Liver (tissue), 9 donors: ENCODE results near the gene PIGK. TPM values are rescaled to one million over a fixed set of nuclear protein-coding genes. Genes with fewer than 3 reads are reported as not detected.

Source experiments
- DNase-seq: peaks from one replicate; pipeline ENCODE4 v3.0.0-alpha.2; 2017; ENCODE audit warnings: low spot score
- H3K27ac ChIP-seq, 2 donors: one replicate each; pipeline ENCODE4 v1.7.0; 2013; ENCODE audit warnings: inconsistent platforms in 2 of 2, low read length in 2 of 2, control low read depth in 1 of 2, low read depth in 1 of 2, mild to moderate bottlenecking in 1 of 2
- H3K27me3 ChIP-seq, 4 donors: one replicate each; pipeline versions ENCODE4 v1.6.1 to v1.7.0; 2013; ENCODE audit warnings: low read length in 3 of 4, inconsistent platforms in 1 of 4, mild to moderate bottlenecking in 1 of 4, moderate library complexity in 1 of 4; ENCODE audit not compliant: control insufficient read depth in 4 of 4, insufficient read depth in 4 of 4
- H3K36me3 ChIP-seq, 4 donors: one replicate each; pipeline versions ENCODE4 v1.6.1 to v1.7.0; 2013; ENCODE audit warnings: low read length in 3 of 4, mild to moderate bottlenecking in 3 of 4, low read depth in 1 of 4, moderate library complexity in 1 of 4; ENCODE audit not compliant: control insufficient read depth in 4 of 4, insufficient read depth in 3 of 4
- H3K4me1 ChIP-seq, 4 donors: one replicate each; pipeline versions ENCODE4 v1.6.1 to v1.7.0; 2013; ENCODE audit warnings: low read length in 3 of 4, mild to moderate bottlenecking in 3 of 4, moderate library complexity in 1 of 4; ENCODE audit not compliant: control insufficient read depth in 4 of 4, insufficient read depth in 4 of 4
- H3K4me3 ChIP-seq, 3 donors: one replicate each; pipeline versions ENCODE4 v1.6.1 to v1.7.0; 2013; ENCODE audit warnings: low read length in 3 of 3, control low read depth in 1 of 3, low read depth in 1 of 3, mild to moderate bottlenecking in 1 of 3
- H3K9ac ChIP-seq, 2 donors: one replicate each; pipeline ENCODE4 v1.7.0; 2013; ENCODE audit warnings: low read length in 2 of 2, mild to moderate bottlenecking in 2 of 2, moderate library complexity in 2 of 2, control low read depth in 1 of 2, low read depth in 1 of 2
- H3K9me3 ChIP-seq, 4 donors: one replicate each; pipeline versions ENCODE4 v1.6.1 to v1.7.0; 2013; ENCODE audit warnings: low read length in 3 of 4; ENCODE audit not compliant: control insufficient read depth in 4 of 4
- HNF4A ChIP-seq, 2 donors: conservative IDR thresholded peaks; 2 replicates each; pipeline ENCODE4 v1.6.1; 2016; ENCODE audit warnings: antibody characterized with exemption in 2 of 2, mild to moderate bottlenecking in 2 of 2
- JUND ChIP-seq, 2 donors: IDR thresholded peaks; 2 replicates each; pipeline ENCODE4 v1.6.1; 2016; ENCODE audit warnings: antibody characterized with exemption in 2 of 2
- NR2F2 ChIP-seq: IDR thresholded peaks from 2 replicates; pipeline ENCODE4 v1.6.1; 2016; ENCODE audit warnings: antibody characterized with exemption
- RAD21 ChIP-seq, 2 donors: IDR thresholded peaks; 2 replicates each; pipeline ENCODE4 v1.6.1; 2016; ENCODE audit warnings: antibody characterized with exemption in 2 of 2, mild to moderate bottlenecking in 2 of 2
- REST ChIP-seq: IDR thresholded peaks from 2 replicates; pipeline ENCODE4 v1.6.1; 2016; ENCODE audit warnings: antibody characterized with exemption, mild to moderate bottlenecking
- RXRA ChIP-seq, 2 donors: IDR thresholded peaks; 2 replicates each; pipeline ENCODE4 v1.6.1; 2017 to 2018; ENCODE audit warnings: antibody characterized with exemption in 2 of 2, mild to moderate bottlenecking in 1 of 2
- TAF1 ChIP-seq: conservative IDR thresholded peaks from 2 replicates; pipeline ENCODE4 v1.6.1; 2016; ENCODE audit warnings: antibody characterized with exemption, mild to moderate bottlenecking
- YY1 ChIP-seq: IDR thresholded peaks from 2 replicates; pipeline ENCODE4 v1.6.1; 2016; ENCODE audit warnings: antibody characterized with exemption, mild to moderate bottlenecking
- ZBTB33 ChIP-seq: IDR thresholded peaks from 2 replicates; pipeline ENCODE4 v1.6.1; 2016; ENCODE audit warnings: antibody characterized with exemption
- WGBS: extraction: QIAGEN DNeasy Blood & Tissue Kit; methylation state at CpG from one replicate; pipeline ENCODE4 v1.1.7; 2013; 5-methylcytosine and 5-hydroxymethylcytosine counted together
- polyA plus RNA-seq, 2 donors: library from polyadenylated mRNA; stranded (reverse) in 1 of 2; unstranded in 1 of 2; fragments of 200-250 nt in 1 of 2; fragments of >200 nt in 1 of 2; fragmentation: Nextera tagmentation in 1 of 2; extraction: Ambion mirVana in 1 of 2; gene quantifications; one replicate each; pipeline versions ENCODE4 v1.2.1 to v1.2.3, GENCODE V29; 2013 to 2015
- total RNA-seq, 2 donors: library from RNA; depleted of rRNA; stranded (reverse); fragments of >200 nt; gene quantifications; one replicate each; pipeline ENCODE4 v1.2.3, GENCODE V29; 2014
- TF ChIP-seq, protein P1 (sequence below): IDR thresholded peaks from 2 replicates; pipeline ENCODE4 v1.6.1; 2016; ENCODE audit warnings: antibody characterized with exemption
- donor health status: healthy.
- donor health status: healthy.
- donor health status: healthy.
- donor health status: healthy.
- donor health status: healthy.

Gene PIGK
- total and polyA plus RNA-seq, 4 donors: 10.8 to 15.6 (median 14.4) TPM

GRCh38 chr1:77230051-77230450 is 10.8 kb upstream of the PIGK start:
- Histone ChIP-seq H3K36me3 (no peaks in the 10 kb centered on the region), H3K4me3 (no peak overlapping the region), H3K9ac (no peak overlapping the region), H3K27me3 (no peaks in the 10 kb centered on the region), H3K9me3 (peaks cover 0 to 2% (median 0%) of the 10 kb centered on the region in 4 donors), H3K27ac (no peak overlapping the region), H3K4me1 (no peaks in the 10 kb centered on the region)
- WGBS: 91% methylated on average over 1 of the region's 1 CpG
- no peak for DNase-seq
- no peak for TF ChIP-seq NR2F2
- no peak for TF ChIP-seq RXRA (IDR thresholded peaks at IDR 0.05)
- no peak for TF ChIP-seq JUND (IDR thresholded peaks at IDR 0.05)
- no peak for TF ChIP-seq REST

DNA sequence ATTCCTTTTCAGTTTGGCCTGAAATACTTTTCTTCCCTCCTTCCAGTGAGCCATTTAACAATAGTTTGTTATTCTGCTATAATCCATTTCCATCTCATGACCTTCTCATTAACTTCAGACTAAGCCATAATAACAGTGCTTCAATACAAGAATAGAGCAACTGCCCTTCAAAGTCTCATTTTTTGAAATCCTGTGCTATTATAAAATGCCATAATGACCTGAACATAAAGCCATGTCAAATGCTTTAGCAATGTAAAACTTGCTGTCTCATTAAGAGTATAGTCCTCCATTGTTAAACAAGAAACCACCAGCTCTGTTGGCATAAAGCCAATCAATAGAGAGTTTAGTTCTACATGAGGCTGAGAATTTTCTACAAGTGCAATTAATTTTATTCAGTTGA is 9.6 kb upstream of the PIGK start:
- no peak for TF ChIP-seq YY1
- no peak for TF ChIP-seq RXRA (IDR thresholded peaks at IDR 0.05)
- TF ChIP-seq HNF4A (conservative IDR thresholded peaks at IDR 0.05): no peak
- TF ChIP-seq, protein P1, sequence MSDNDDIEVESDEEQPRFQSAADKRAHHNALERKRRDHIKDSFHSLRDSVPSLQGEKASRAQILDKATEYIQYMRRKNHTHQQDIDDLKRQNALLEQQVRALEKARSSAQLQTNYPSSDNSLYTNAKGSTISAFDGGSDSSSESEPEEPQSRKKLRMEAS: no peak
- DNase-seq: no peak
- no peak overlapping the region for H3K27ac ChIP-seq
- H3K36me3 ChIP-seq: no peaks in the 10 kb centered on the region
- H3K27me3 ChIP-seq: no peaks in the 10 kb centered on the region
- H3K9ac ChIP-seq: no peak overlapping the region
- peaks cover 0 to 2% (median 0%) of the 10 kb centered on the region in 4 donors for H3K9me3 ChIP-seq
- no peak overlapping the region for H3K4me3 ChIP-seq
- no peaks in the 10 kb centered on the region for H3K4me1 ChIP-seq

GRCh38 chr1:77227381-77227780 is 8.2 kb upstream of the PIGK start:
- Histone ChIP-seq H3K27me3 (no peaks in the 10 kb centered on the region), H3K4me3 (no peak overlapping the region), H3K9me3 (no peaks in the 10 kb centered on the region), H3K27ac (no peak overlapping the region), H3K36me3 (no peaks in the 10 kb centered on the region), H3K9ac (no peak overlapping the region), H3K4me1 (peaks cover 0 to 4% (median 2%) of the 10 kb centered on the region in 4 donors)
- DNase-seq: no peak
- TF ChIP-seq, protein P1: no peak
- TF ChIP-seq NR2F2 (no peak), TAF1 (no peak), REST (no peak), RAD21 (IDR thresholded peaks at IDR 0.05) (no peak), ZBTB33 (no peak), JUND (IDR thresholded peaks at IDR 0.05) (no peak)
- 56% methylated on average over 3 of the region's 3 CpGs for WGBS
